Endodermal cell (in vitro differentiated cells): Measurements from ENCODE around the gene ZSCAN16. TPM values are rescaled to one million over a fixed set of nuclear protein-coding genes. Genes with fewer than 3 reads are reported as not detected.

Experiments
- DNase-seq: peaks from one replicate; pipeline ENCODE4 v3.0.0-alpha.2; 2017
- H3K27ac ChIP-seq: 2 replicates; pipeline ENCODE4 v1.5.1; 2013; ENCODE audit warnings: mild to moderate bottlenecking, low read depth, low read length, moderate library complexity
- H3K27me3 ChIP-seq: 2 replicates; pipeline ENCODE4 v1.6.1; 2013; ENCODE audit warnings: mild to moderate bottlenecking, low read length, moderate library complexity; ENCODE audit not compliant: insufficient read depth, control insufficient read depth, poor library complexity, severe bottlenecking
- H3K36me3 ChIP-seq: 2 replicates; pipeline ENCODE4 v1.7.0; 2013; ENCODE audit warnings: mild to moderate bottlenecking, low read length, moderate library complexity; ENCODE audit not compliant: control insufficient read depth, insufficient read depth
- H3K4me1 ChIP-seq: one replicate; pipeline ENCODE4 v1.7.0; 2013; ENCODE audit warnings: low read length; ENCODE audit not compliant: control insufficient read depth, insufficient read depth
- H3K4me3 ChIP-seq: 2 replicates; pipeline ENCODE4 v1.5.1; 2013; ENCODE audit warnings: mild to moderate bottlenecking, low read length, moderate library complexity
- H3K9ac ChIP-seq: 2 replicates; pipeline ENCODE4 v1.6.1; 2013; ENCODE audit warnings: mild to moderate bottlenecking, low read length, moderate library complexity; ENCODE audit not compliant: poor library complexity, severe bottlenecking; ENCODE audit errors: extremely low read depth
- H3K9me3 ChIP-seq: 2 replicates; pipeline ENCODE4 v1.6.1; 2013; ENCODE audit warnings: mild to moderate bottlenecking, low read length, moderate library complexity; ENCODE audit not compliant: control insufficient read depth
- H3K27ac Mint-ChIP-seq: 2 replicates; pipeline ENCODE4 v1.8.0; 2020; ENCODE audit warnings: mixed read lengths
- H3K27me3 Mint-ChIP-seq: 2 replicates; pipeline ENCODE4 v1.8.0; 2021; ENCODE audit warnings: mild to moderate bottlenecking, mixed read lengths; ENCODE audit not compliant: insufficient read depth
- H3K36me3 Mint-ChIP-seq: 2 replicates; pipeline ENCODE4 v1.8.0; 2020; ENCODE audit warnings: low read depth, mixed read lengths
- H3K4me1 Mint-ChIP-seq: 2 replicates; pipeline ENCODE4 v1.8.0; 2020; ENCODE audit warnings: mixed read lengths
- H3K4me3 Mint-ChIP-seq: 2 replicates; pipeline ENCODE4 v1.8.0; 2020; ENCODE audit warnings: mild to moderate bottlenecking, moderate library complexity, mixed read lengths
- H3K9me3 Mint-ChIP-seq: 2 replicates; pipeline ENCODE4 v1.8.0; 2020; ENCODE audit warnings: mild to moderate bottlenecking, mixed read lengths
- CTCF ChIP-seq: fragments of 200-600 bp; sonication (generic); conservative IDR thresholded peaks from 2 replicates; pipeline ENCODE4 v1.5.0; 2021; ENCODE audit warnings: antibody characterized with exemption, mild to moderate bottlenecking
- WGBS, 2 experiments: methylation state at CpG; one replicate each; pipeline versions ENCODE4 v1.1.5 to v1.1.7; 2013; ENCODE audit warnings: missing lambda C conversion rate in 2 of 2, mixed read lengths in 1 of 2; ENCODE audit not compliant: insufficient coverage in 1 of 2, insufficient read length in 1 of 2; 5-methylcytosine and 5-hydroxymethylcytosine counted together
- total RNA-seq, 2 donors: library from RNA; stranded (reverse); fragmentation: NEBNext Ultra II Directional in 1 of 2; extraction: Animal tissue kit (Norgen Biotek cat#: 25700) in 1 of 2; gene quantifications; 2 replicates in 1 of 2; 3 replicates in 1 of 2; pipeline ENCODE4 v1.2.1, GENCODE V29; 2021

ZSCAN16 gene
- total RNA-seq, 2 donors from 2014 or later: 6.0 to 7.4 TPM

GRCh38 chr6:28171271-28171670, 46.9 kb downstream of the ZSCAN16 start:
- Histone ChIP-seq H3K9me3 (peaks cover 13% of the 10 kb centered on the region), H3K4me1 (peaks cover 10% of the 10 kb centered on the region), H3K9ac (no peak overlapping the region), H3K27ac (no peak overlapping the region), H3K4me3 (no peak overlapping the region), H3K27me3 (peaks cover 26% of the 10 kb centered on the region), H3K36me3 (no peaks in the 10 kb centered on the region)
- WGBS, 2 experiments: 22 to 57% methylated on average over 1 to 2 of the region's 2 CpGs
- Mint-ChIP-seq H3K9me3 (peaks cover 15% of the 10 kb centered on the region), H3K27ac (peak overlapping the region; percentile 14), H3K4me1 (peaks cover 25% of the 10 kb centered on the region), H3K36me3 (no peaks in the 10 kb centered on the region), H3K4me3 (no peak overlapping the region), H3K27me3 (peaks cover 60% of the 10 kb centered on the region)
- DNase-seq: peak; percentile 70
- no peak for TF ChIP-seq CTCF

- WGBS, 2 experiments: 90% methylated on average over 2 of the region's 2 CpGs; no CpG with 5 or more reads in 1 of the 2 experiments
- H3K27ac Mint-ChIP-seq: no peak overlapping the region
These were observed 47.6 kb downstream of the ZSCAN16 start for GRCh38 chr6:28172006-28172405.

GRCh38 chr6:28176373-28176772, 52.0 kb downstream of the ZSCAN16 start:
- Histone ChIP-seq H3K4me3 (no peak overlapping the region), H3K9me3 (peaks cover 21% of the 10 kb centered on the region), H3K9ac (no peak overlapping the region), H3K36me3 (no peaks in the 10 kb centered on the region), H3K27ac (no peak overlapping the region), H3K4me1 (no peaks in the 10 kb centered on the region), H3K27me3 (peaks cover 30% of the 10 kb centered on the region)
- Mint-ChIP-seq H3K27me3 (peaks cover 76% of the 10 kb centered on the region), H3K4me1 (peaks cover 2% of the 10 kb centered on the region), H3K36me3 (no peaks in the 10 kb centered on the region), H3K4me3 (no peak overlapping the region), H3K9me3 (peaks cover 35% of the 10 kb centered on the region), H3K27ac (no peak overlapping the region)
- WGBS, 2 experiments: 86% methylated on average over 1 of the region's 1 CpG; no CpG with 5 or more reads in 1 of the 2 experiments
- TF ChIP-seq CTCF: no peak
- DNase-seq: no peak

More at GRCh38 chr6:28172006-28172405, 47.6 kb downstream of the ZSCAN16 start:
- Histone ChIP-seq H3K9ac (no peak overlapping the region), H3K27me3 (peaks cover 22% of the 10 kb centered on the region), H3K4me1 (peaks cover 10% of the 10 kb centered on the region), H3K36me3 (no peaks in the 10 kb centered on the region), H3K4me3 (no peak overlapping the region), H3K27ac (no peak overlapping the region), H3K9me3 (peaks cover 16% of the 10 kb centered on the region)
- H3K9me3 Mint-ChIP-seq: peaks cover 21% of the 10 kb centered on the region
- H3K36me3 Mint-ChIP-seq: no peaks in the 10 kb centered on the region
- no peak for DNase-seq
- H3K4me3 Mint-ChIP-seq: no peak overlapping the region
- H3K4me1 Mint-ChIP-seq: peaks cover 25% of the 10 kb centered on the region
- peaks cover 60% of the 10 kb centered on the region for H3K27me3 Mint-ChIP-seq
- TF ChIP-seq CTCF: no peak

Other genes starting within 250 kb of the ZSCAN16 start
- gene OR2B2, start 212.2 kb upstream of the ZSCAN16 start, total RNA-seq: not detected
- not detected for gene OR2B6, start 167.4 kb upstream of the ZSCAN16 start, total RNA-seq
- 1 to 10 TPM; 5.7 to 7.1 TPM for gene ZNF165, start 44.0 kb upstream of the ZSCAN16 start, total RNA-seq
- 10 to 100 TPM; 29.0 to 41.6 TPM for gene ZKSCAN8, start 17.3 kb downstream of the ZSCAN16 start, total RNA-seq
- 10 to 100 TPM; 23.1 to 32.1 TPM for gene ZSCAN9, start 100.7 kb downstream of the ZSCAN16 start, total RNA-seq
- 1 to 10 TPM; 7.3 to 8.2 TPM for gene ZKSCAN4, start 127.7 kb downstream of the ZSCAN16 start, total RNA-seq
- gene NKAPL, start 134.7 kb downstream of the ZSCAN16 start, total RNA-seq: under 1 TPM in 1 of 2 donors, not detected in 1; 0.42 TPM
- gene ZSCAN26, start 142.5 kb downstream of the ZSCAN16 start, total RNA-seq: 10 to 100 TPM; 10.9 to 18.9 TPM
- gene PGBD1, start 157.0 kb downstream of the ZSCAN16 start, total RNA-seq: 10 to 100 TPM in 1 of 2 donors, 1 to 10 TPM in 1; 8.7 to 10.8 TPM
- 1 to 10 TPM; 1.7 to 4.7 TPM for gene ZSCAN31, start 211.5 kb downstream of the ZSCAN16 start, total RNA-seq
- 10 to 100 TPM; 10.1 to 11.4 TPM for gene ZKSCAN3, start 225.3 kb downstream of the ZSCAN16 start, total RNA-seq